OCI-LY7 (cell line): Measurements from ENCODE around the gene SENP1. TPM values are rescaled to one million over a fixed set of nuclear protein-coding genes. Genes with fewer than 3 reads are reported as not detected.

Experiments
- BruUV-seq: library from RNA; stranded (reverse); fragments of 400-500 nt; replicated peaks from 2 replicates; lab custom pipeline; 2021; lab: Mats Ljungman, UMichigan
- CTCF ChIA-PET: fragments of 300-600 bp; sonication (Branson Sonifier 250); formaldehyde crosslinking; loops from one replicate; lab custom pipeline; 2022; ENCODE audit warnings: antibody characterized with exemption; ENCODE audit not compliant: unreplicated experiment; lab: Charles Lee
- POLR2A ChIA-PET: fragments of 300-600 bp; sonication (Branson Sonifier 250); formaldehyde crosslinking; loops from one replicate; lab custom pipeline; 2022; ENCODE audit warnings: antibody characterized with exemption; lab: Charles Lee
- DNase-seq: peaks from one replicate; pipeline ENCODE4 v3.0.0-alpha.2; 2015; ENCODE audit warnings: low spot score
- H2AFZ ChIP-seq: fragments of 200-600 bp; sonication (generic), shearing (Covaris generic); 2 replicates; pipeline ENCODE4 v1.6.1; 2014; ENCODE audit warnings: mild to moderate bottlenecking, antibody characterized with exemption, low read length, moderate library complexity
- H3K27ac ChIP-seq: fragments of 200-600 bp; sonication (generic); 2 replicates; pipeline ENCODE4 v1.5.1; 2014; ENCODE audit warnings: mixed run types, low read depth, mild to moderate bottlenecking, moderate library complexity, low read length, inconsistent platforms; ENCODE audit not compliant: poor library complexity, severe bottlenecking
- H3K36me3 ChIP-seq: fragments of 200-600 bp; sonication (generic); 2 replicates; pipeline ENCODE4 v1.6.1; 2014; ENCODE audit warnings: mild to moderate bottlenecking, antibody characterized with exemption, low read length, moderate library complexity, mixed read lengths; ENCODE audit not compliant: insufficient read depth
- H3K4me1 ChIP-seq: fragments of 200-600 bp; sonication (generic); 2 replicates; pipeline ENCODE4 v1.5.1; 2014; ENCODE audit warnings: mild to moderate bottlenecking, low read length; ENCODE audit not compliant: insufficient read depth, poor library complexity, severe bottlenecking
- H3K4me2 ChIP-seq: fragments of 200-600 bp; sonication (generic); 2 replicates; pipeline ENCODE4 v1.6.1; 2014; ENCODE audit warnings: mild to moderate bottlenecking, low read length
- H3K4me3 ChIP-seq: fragments of 200-600 bp; sonication (generic); 2 replicates; pipeline ENCODE4 v1.5.1; 2014; ENCODE audit warnings: mild to moderate bottlenecking, low read depth, low read length; ENCODE audit not compliant: poor library complexity, severe bottlenecking
- H3K79me2 ChIP-seq: fragments of 200-600 bp; sonication (generic); 2 replicates; pipeline ENCODE4 v1.6.1; 2016; ENCODE audit warnings: low read depth, mild to moderate bottlenecking, low read length, moderate library complexity, mixed read lengths; ENCODE audit not compliant: insufficient read depth
- H3K9me2 ChIP-seq: fragments of 200-600 bp; sonication (generic); 2 replicates; pipeline ENCODE4 v1.6.1; 2016; ENCODE audit warnings: mild to moderate bottlenecking, low read length, mixed read lengths; ENCODE audit not compliant: insufficient read depth
- H3K9me3 ChIP-seq: fragments of 200-600 bp; sonication (generic); 2 replicates; pipeline ENCODE4 v1.6.1; 2014; ENCODE audit warnings: mild to moderate bottlenecking, mixed run types, low read length, mixed read lengths
- H4K20me1 ChIP-seq: fragments of 200-600 bp; sonication (generic); 2 replicates; pipeline ENCODE4 v1.6.1; 2014; ENCODE audit warnings: mild to moderate bottlenecking, antibody characterized with exemption, low read length, moderate library complexity, mixed read lengths; ENCODE audit not compliant: insufficient read depth
- CTCF ChIP-seq: fragments of 200-600 bp; sonication (generic); conservative IDR thresholded peaks from 2 replicates; pipeline ENCODE4 v1.5.1; 2014; ENCODE audit warnings: mild to moderate bottlenecking, antibody characterized with exemption, low read length, moderate library complexity, mixed read lengths
- EZH2phosphoT487 ChIP-seq: fragments of 200-600 bp; sonication (generic); IDR thresholded peaks from 2 replicates; pipeline ENCODE4 v1.6.1; 2018; ENCODE audit warnings: low read depth, borderline replicate concordance, mild to moderate bottlenecking, mixed run types, antibody characterized with exemption, low read length, moderate library complexity, mixed read lengths
- intact Hi-C: fragments of 100-400 bp; cut with micrococcal nuclease; formaldehyde crosslinking; loops from one replicate; pipeline ENCODE4 v1.10.0; 2022; ENCODE audit not compliant: unreplicated experiment
- total RNA-seq, 2 experiments: library from RNA; depleted of rRNA in 1 of 2; stranded (reverse); fragments of >200 nt in 1 of 2; shearing (Covaris generic) in 1 of 2; gene quantifications; 2 replicates each; pipeline ENCODE4 v1.2.3, GENCODE V29; 2014 to 2022

Gene SENP1
- total RNA-seq, 2 experiments from 2014 or later, result 48.3 to 54.7 TPM

- intact Hi-C loops, result no loop called here
- TF ChIP-seq CTCF, result no peak
- no peak for TF ChIP-seq EZH2phosphoT487
- Histone ChIP-seq H4K20me1 (no peaks in the 10 kb centered on the region), H3K4me2 (no peak overlapping the region), H3K4me1 (peaks cover 4% of the 10 kb centered on the region), H3K9me3 (no peaks in the 10 kb centered on the region), H3K9me2 (no peaks in the 10 kb centered on the region), H3K79me2 (no peaks in the 10 kb centered on the region), H3K36me3 (no peaks in the 10 kb centered on the region; the same call in 1 of the 2 replicates), H3K4me3 (no peak overlapping the region), H2AFZ (no peak overlapping the region), H3K27ac (no peak overlapping the region)
- no peak for DNase-seq
- ChIA-PET CTCF (interaction anchor here (0.6 kb wide), 1 partner anchor 10 kb away, joined by 3 read pairs; no protein-coding TSS in a partner anchor), POLR2A (no interaction called here)
- BruUV-seq, result no TSS peak
Measured at GRCh38 chr12:48034835-48035805, 70.8 kb downstream of the SENP1 start.

- intact Hi-C loops, result no loop called here
- no peak overlapping the region for H3K4me3 ChIP-seq
- no peaks in the 10 kb centered on the region for H3K9me2 ChIP-seq
- H2AFZ ChIP-seq, result no peak overlapping the region
- ChIA-PET CTCF (no interaction called here), POLR2A (no interaction called here)
- no peaks in the 10 kb centered on the region for H3K36me3 ChIP-seq
- no peaks in the 10 kb centered on the region for H3K9me3 ChIP-seq
- no peak overlapping the region for H3K4me2 ChIP-seq
- no peak overlapping the region for H3K27ac ChIP-seq
- TF ChIP-seq EZH2phosphoT487 (no peak), CTCF (no peak)
- H3K79me2 ChIP-seq, result no peaks in the 10 kb centered on the region
- DNase-seq, result no peak
- no TSS peak for BruUV-seq
- no peaks in the 10 kb centered on the region for H3K4me1 ChIP-seq
- H4K20me1 ChIP-seq, result no peaks in the 10 kb centered on the region
Measured at GRCh38 chr12:48033451-48033850, 72.4 kb downstream of the SENP1 start.

DNA sequence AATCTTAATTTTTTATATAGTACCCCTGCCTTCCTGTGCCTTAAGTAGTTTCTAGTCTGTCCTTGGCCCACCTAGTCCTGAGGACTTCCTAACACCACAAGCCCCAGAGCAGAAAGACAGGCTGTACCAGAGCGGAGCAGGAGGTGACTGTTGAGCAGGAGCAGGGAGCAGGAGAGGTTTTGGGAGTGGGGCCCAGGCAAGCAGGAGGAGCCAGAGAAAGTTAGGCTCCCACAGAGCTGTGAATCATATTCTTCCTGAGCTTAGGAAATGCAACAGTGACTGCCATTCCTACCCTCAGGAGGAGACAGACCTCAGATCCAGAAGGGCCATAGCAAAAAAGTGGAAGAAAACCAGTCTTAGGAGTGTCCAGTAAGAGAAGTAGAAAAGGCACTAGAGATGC is 73.3 kb downstream of the SENP1 start:
- no peaks in the 10 kb centered on the region for H3K79me2 ChIP-seq
- intact Hi-C loops, result no loop called here
- no peaks in the 10 kb centered on the region for H4K20me1 ChIP-seq
- no peak for DNase-seq
- no TSS peak for BruUV-seq
- no peak overlapping the region for H3K4me3 ChIP-seq
- H3K9me2 ChIP-seq, result no peaks in the 10 kb centered on the region
- ChIA-PET POLR2A (no interaction called here), CTCF (no interaction called here)
- no peak overlapping the region for H3K4me2 ChIP-seq
- no peaks in the 10 kb centered on the region for H3K9me3 ChIP-seq
- H2AFZ ChIP-seq, result no peak overlapping the region
- no peaks in the 10 kb centered on the region for H3K4me1 ChIP-seq
- H3K27ac ChIP-seq, result no peak overlapping the region
- no peak for TF ChIP-seq CTCF
- H3K36me3 ChIP-seq, result no peaks in the 10 kb centered on the region
